Neural progenitor cell (in vitro differentiated cells): Measurements from ENCODE around the gene CLSTN2. TPM values are rescaled to one million over a fixed set of nuclear protein-coding genes. Genes with fewer than 3 reads are reported as not detected.

ENCODE experiments used
- DNase-seq: peaks from one replicate; pipeline ENCODE4 v3.0.0-alpha.2; 2016; ENCODE audit warnings: low spot score
- H2AFZ ChIP-seq: fragments of 200-600 bp; sonication (generic); replicated peaks from 2 replicates; pipeline ENCODE4 v1.6.1; 2016; ENCODE audit warnings: antibody characterized with exemption
- H3F3A ChIP-seq: fragments of 200-600 bp; sonication (generic); 2 replicates; pipeline ENCODE4 v1.6.1; 2016; ENCODE audit warnings: antibody characterized with exemption, low read depth
- H3K27ac ChIP-seq: fragments of 200-600 bp; sonication (generic); 2 replicates; pipeline ENCODE4 v1.5.1; 2016; ENCODE audit warnings: mild to moderate bottlenecking
- H3K27me3 ChIP-seq: fragments of 200-600 bp; sonication (generic); 2 replicates; pipeline ENCODE4 v1.6.1; 2016; ENCODE audit warnings: mild to moderate bottlenecking, moderate library complexity
- H3K36me3 ChIP-seq: fragments of 200-600 bp; sonication (generic); 2 replicates; pipeline ENCODE4 v1.5.1; 2016
- H3K4me1 ChIP-seq: fragments of 200-600 bp; sonication (generic); 2 replicates; pipeline ENCODE4 v1.6.1; 2016; ENCODE audit warnings: mixed run types
- H3K4me2 ChIP-seq: fragments of 200-600 bp; sonication (generic); 2 replicates; pipeline ENCODE4 v1.6.1; 2016
- H3K4me3 ChIP-seq: fragments of 200-600 bp; sonication (generic); 2 replicates; pipeline ENCODE4 v1.5.1; 2016
- H3K79me2 ChIP-seq: fragments of 200-600 bp; sonication (generic); 2 replicates; pipeline ENCODE4 v1.6.1; 2016; ENCODE audit warnings: low read depth
- H3K9ac ChIP-seq: fragments of 200-600 bp; sonication (generic); 2 replicates; pipeline ENCODE4 v1.6.1; 2016
- H3K9me3 ChIP-seq: fragments of 200-600 bp; sonication (generic); 2 replicates; pipeline ENCODE4 v1.5.1; 2016; ENCODE audit warnings: low read depth
- H4K20me1 ChIP-seq: fragments of 200-600 bp; sonication (generic); 2 replicates; pipeline ENCODE4 v1.6.1; 2016; ENCODE audit warnings: low read depth
- H3K27ac Mint-ChIP-seq: 3 replicates; pipeline ENCODE4 v1.8.0; 2021; ENCODE audit warnings: mixed read lengths
- H3K27me3 Mint-ChIP-seq: 2 replicates; pipeline ENCODE4 v1.8.0; 2022; ENCODE audit warnings: low read depth, mild to moderate bottlenecking, inconsistent platforms, moderate library complexity, mixed read lengths; ENCODE audit not compliant: insufficient read depth
- H3K36me3 Mint-ChIP-seq: 3 replicates; pipeline ENCODE4 v1.8.0; 2021; ENCODE audit warnings: mixed read lengths
- H3K4me1 Mint-ChIP-seq: 3 replicates; pipeline ENCODE4 v1.8.0; 2021; ENCODE audit warnings: mixed read lengths
- H3K4me3 Mint-ChIP-seq: 3 replicates; pipeline ENCODE4 v1.8.0; 2021; ENCODE audit warnings: mild to moderate bottlenecking, moderate library complexity, mixed read lengths
- H3K9me3 Mint-ChIP-seq: 3 replicates; pipeline ENCODE4 v1.8.0; 2020; ENCODE audit warnings: mixed read lengths
- EZH2 ChIP-seq: fragments of 200-600 bp; sonication (generic); IDR thresholded peaks from 2 replicates; pipeline ENCODE4 v1.6.1; 2017; ENCODE audit warnings: antibody characterized with exemption, mild to moderate bottlenecking, moderate library complexity
- EZH2phosphoT487 ChIP-seq: fragments of 200-600 bp; sonication (generic); IDR thresholded peaks from 2 replicates; pipeline ENCODE4 v1.6.1; 2017; ENCODE audit warnings: antibody characterized with exemption
- total RNA-seq: library from RNA; depleted of rRNA; stranded (reverse); fragments of >200 nt; gene quantifications from 2 replicates; pipeline ENCODE4 v1.2.3, GENCODE V29; 2015; ENCODE audit warnings: low replicate concordance
- TF ChIP-seq, protein P1 (sequence below): fragments of 200-600 bp; sonication (generic); IDR thresholded peaks from 2 replicates; pipeline ENCODE4 v1.5.1; 2017; ENCODE audit warnings: antibody characterized with exemption, mild to moderate bottlenecking

The CLSTN2 gene
- total RNA-seq, 1 donor from 2014 or later: 0.22 TPM

DNA sequence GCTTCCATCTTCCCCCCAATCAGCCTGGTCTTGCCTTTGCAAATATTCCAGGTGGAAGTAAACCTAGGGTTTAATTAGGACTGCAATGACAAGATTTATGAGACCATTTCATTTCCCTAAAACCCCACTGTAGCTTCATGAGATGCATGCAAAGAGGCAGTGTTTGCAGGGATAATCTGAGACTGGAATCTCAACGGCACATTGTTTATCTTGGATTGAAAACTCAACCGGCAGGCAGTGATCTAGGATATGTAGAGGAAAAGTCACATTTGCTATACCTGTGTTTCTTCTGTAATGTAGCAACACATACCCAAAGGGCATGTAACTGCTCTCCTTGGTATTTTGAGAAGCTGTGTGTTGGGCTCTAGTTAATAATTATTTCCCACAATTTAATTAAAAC, 18.7 kb upstream of the CLSTN2 start:
- peak overlapping the region; percentile 42 for H3K27ac Mint-ChIP-seq
- no peaks in the 10 kb centered on the region for H3K79me2 ChIP-seq

DNA sequence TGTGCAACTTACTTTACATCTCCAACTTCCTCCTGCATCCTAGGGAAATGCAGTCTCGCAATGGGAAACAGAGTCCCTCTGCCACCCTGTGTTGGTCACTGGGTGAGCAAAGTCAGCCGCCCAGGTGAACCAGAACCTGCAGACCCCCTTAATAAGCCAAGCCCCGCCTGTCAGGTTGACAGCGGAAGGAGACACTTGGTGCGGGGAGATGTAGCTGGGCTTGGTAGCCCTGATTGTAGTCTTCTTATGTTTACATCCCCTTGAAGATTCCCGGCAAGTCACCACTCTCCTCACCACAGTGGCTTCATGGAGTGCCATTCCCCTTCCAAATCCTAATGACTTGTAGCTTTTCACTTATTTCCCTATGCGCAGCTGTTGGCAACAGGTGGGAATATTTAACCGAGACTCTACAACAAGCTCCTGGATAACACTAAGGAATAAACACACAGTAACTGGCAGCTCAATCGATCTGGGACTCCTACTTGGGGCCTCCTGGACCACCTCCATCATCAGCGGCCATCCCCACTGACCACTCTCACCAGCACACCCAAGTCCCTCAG, 17.7 kb upstream of the CLSTN2 start:
- no peaks in the 10 kb centered on the region for H3F3A ChIP-seq
- H3K4me1 Mint-ChIP-seq: peaks cover 15% of the 10 kb centered on the region
- no peak for DNase-seq
- H3K27me3 ChIP-seq: no peaks in the 10 kb centered on the region
- no peaks in the 10 kb centered on the region for H4K20me1 ChIP-seq
- H3K9me3 Mint-ChIP-seq: no peaks in the 10 kb centered on the region
- TF ChIP-seq, protein P1, sequence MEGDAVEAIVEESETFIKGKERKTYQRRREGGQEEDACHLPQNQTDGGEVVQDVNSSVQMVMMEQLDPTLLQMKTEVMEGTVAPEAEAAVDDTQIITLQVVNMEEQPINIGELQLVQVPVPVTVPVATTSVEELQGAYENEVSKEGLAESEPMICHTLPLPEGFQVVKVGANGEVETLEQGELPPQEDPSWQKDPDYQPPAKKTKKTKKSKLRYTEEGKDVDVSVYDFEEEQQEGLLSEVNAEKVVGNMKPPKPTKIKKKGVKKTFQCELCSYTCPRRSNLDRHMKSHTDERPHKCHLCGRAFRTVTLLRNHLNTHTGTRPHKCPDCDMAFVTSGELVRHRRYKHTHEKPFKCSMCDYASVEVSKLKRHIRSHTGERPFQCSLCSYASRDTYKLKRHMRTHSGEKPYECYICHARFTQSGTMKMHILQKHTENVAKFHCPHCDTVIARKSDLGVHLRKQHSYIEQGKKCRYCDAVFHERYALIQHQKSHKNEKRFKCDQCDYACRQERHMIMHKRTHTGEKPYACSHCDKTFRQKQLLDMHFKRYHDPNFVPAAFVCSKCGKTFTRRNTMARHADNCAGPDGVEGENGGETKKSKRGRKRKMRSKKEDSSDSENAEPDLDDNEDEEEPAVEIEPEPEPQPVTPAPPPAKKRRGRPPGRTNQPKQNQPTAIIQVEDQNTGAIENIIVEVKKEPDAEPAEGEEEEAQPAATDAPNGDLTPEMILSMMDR: no peak
- TF ChIP-seq EZH2phosphoT487: no peak
- no peak for TF ChIP-seq EZH2
- no peak overlapping the region for H3K27ac ChIP-seq
- no peaks in the 10 kb centered on the region for H3K36me3 Mint-ChIP-seq
- no peak overlapping the region for H3K27ac Mint-ChIP-seq
- H3K9ac ChIP-seq: no peak overlapping the region
- H2AFZ ChIP-seq: no peak overlapping the region
- no peak overlapping the region for H3K4me2 ChIP-seq
- no peak overlapping the region for H3K4me3 ChIP-seq
- peaks cover 3% of the 10 kb centered on the region for H3K27me3 Mint-ChIP-seq
- H3K36me3 ChIP-seq: no peaks in the 10 kb centered on the region
- H3K79me2 ChIP-seq: no peaks in the 10 kb centered on the region
- H3K4me1 ChIP-seq: no peaks in the 10 kb centered on the region
- no peaks in the 10 kb centered on the region for H3K9me3 ChIP-seq
- H3K4me3 Mint-ChIP-seq: no peak overlapping the region

More for the DNA sequence above, 18.7 kb upstream of the CLSTN2 start:
- Histone ChIP-seq H3K4me3 (no peak overlapping the region), H2AFZ (no peak overlapping the region), H3K27ac (no peak overlapping the region), H3K4me1 (no peaks in the 10 kb centered on the region), H3K9me3 (no peaks in the 10 kb centered on the region), H3K4me2 (no peak overlapping the region), H4K20me1 (no peaks in the 10 kb centered on the region), H3K27me3 (no peaks in the 10 kb centered on the region), H3F3A (no peaks in the 10 kb centered on the region), H3K36me3 (no peaks in the 10 kb centered on the region), H3K9ac (no peak overlapping the region)
- no peaks in the 10 kb centered on the region for H3K9me3 Mint-ChIP-seq
- H3K4me1 Mint-ChIP-seq: peaks cover 15% of the 10 kb centered on the region
- DNase-seq: no peak
- no peak overlapping the region for H3K4me3 Mint-ChIP-seq
- H3K36me3 Mint-ChIP-seq: no peaks in the 10 kb centered on the region
- peaks cover 3% of the 10 kb centered on the region for H3K27me3 Mint-ChIP-seq
- TF ChIP-seq EZH2: no peak
- TF ChIP-seq, protein P1: no peak
- TF ChIP-seq EZH2phosphoT487: no peak

DNA sequence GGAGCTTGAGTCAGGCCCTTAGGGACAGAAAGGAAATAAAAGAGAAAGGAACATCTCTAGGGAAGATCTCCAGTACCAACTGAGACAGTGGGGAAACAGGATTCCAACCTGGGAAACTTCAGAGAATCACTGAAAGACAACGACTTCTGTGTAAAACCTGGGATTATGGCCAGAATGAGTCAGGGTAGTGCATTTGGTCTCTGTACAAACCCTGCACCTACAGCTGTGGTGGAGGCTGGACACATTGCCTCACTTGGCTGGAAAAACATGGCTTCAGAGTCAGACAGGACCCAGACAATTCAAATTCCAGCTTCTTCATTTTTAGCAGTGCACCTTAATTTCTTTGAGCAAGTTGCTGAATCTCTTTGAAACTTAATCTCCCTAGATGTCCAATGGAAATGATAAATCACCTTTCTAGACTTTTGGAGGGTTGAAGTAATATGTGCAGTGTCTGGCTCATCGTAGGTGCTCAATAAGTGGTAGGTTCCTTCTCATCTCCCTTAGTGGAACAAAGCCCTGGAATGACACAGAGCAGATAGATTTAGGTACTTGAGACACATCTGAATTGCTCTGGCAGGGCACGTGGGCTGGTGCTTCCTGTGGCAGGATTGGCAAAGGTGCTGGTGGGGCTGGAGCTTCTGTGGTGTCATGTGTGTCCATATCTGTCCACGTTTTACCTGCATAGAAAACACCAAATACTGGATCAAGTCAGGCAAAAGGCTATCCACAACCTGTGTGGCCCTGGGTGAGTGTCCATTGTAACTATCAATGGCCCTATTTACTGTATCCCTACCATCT, 6.1 kb upstream of the CLSTN2 start:
- Histone ChIP-seq H3F3A (no peaks in the 10 kb centered on the region), H2AFZ (no peak overlapping the region), H4K20me1 (peaks cover 2% of the 10 kb centered on the region), H3K27me3 (peaks cover 13% of the 10 kb centered on the region), H3K36me3 (no peaks in the 10 kb centered on the region), H3K79me2 (no peaks in the 10 kb centered on the region), H3K4me1 (no peaks in the 10 kb centered on the region), H3K4me3 (no peak overlapping the region), H3K4me2 (no peak overlapping the region), H3K9me3 (no peaks in the 10 kb centered on the region), H3K27ac (no peak overlapping the region), H3K9ac (no peak overlapping the region)
- no peak overlapping the region for H3K4me3 Mint-ChIP-seq
- TF ChIP-seq EZH2phosphoT487 (no peak), EZH2 (no peak)
- TF ChIP-seq, protein P1: no peak
- no peaks in the 10 kb centered on the region for H3K4me1 Mint-ChIP-seq
- H3K27ac Mint-ChIP-seq: no peak overlapping the region
- H3K9me3 Mint-ChIP-seq: no peaks in the 10 kb centered on the region
- no peaks in the 10 kb centered on the region for H3K36me3 Mint-ChIP-seq
- DNase-seq: no peak
- H3K27me3 Mint-ChIP-seq: peaks cover 5% of the 10 kb centered on the region
